ENCODE results near the gene MPRIP. TPM values are rescaled to one million over a fixed set of nuclear protein-coding genes. Genes with fewer than 3 reads are reported as not detected.
A peak's percentile ranks its signal among the peaks of the same experiment; 100 is the strongest.

Gene MPRIP
- total and polyA plus RNA-seq, 2 of the 13 experiments (the other 11 are each of a cell fraction or from before 2014, with no cell fraction given), result 50.2 to 52.4 TPM

GRCh38 chr17:17231621-17232302 is 189.5 kb downstream of the MPRIP start (continued):
- TF ChIP-seq HBP1 (CRISPR knock-in tag; IDR thresholded peaks at IDR 0.05; ENCODE audit: low read depth) (no peak), TAF15 (IDR thresholded peaks at IDR 0.05; ENCODE audit: low read depth, low read length, poor library complexity, severe bottlenecking) (no peak), MAFK (conservative IDR thresholded peaks at IDR 0.05 in 1 of 2, IDR thresholded peaks at IDR 0.05 in 1 of 2; ENCODE audit: low read length in 2 of 2) (no peak), SIX4 (CRISPR knock-in tag; IDR thresholded peaks at IDR 0.05) (no peak)
- TF ChIP-seq, protein P1, sequence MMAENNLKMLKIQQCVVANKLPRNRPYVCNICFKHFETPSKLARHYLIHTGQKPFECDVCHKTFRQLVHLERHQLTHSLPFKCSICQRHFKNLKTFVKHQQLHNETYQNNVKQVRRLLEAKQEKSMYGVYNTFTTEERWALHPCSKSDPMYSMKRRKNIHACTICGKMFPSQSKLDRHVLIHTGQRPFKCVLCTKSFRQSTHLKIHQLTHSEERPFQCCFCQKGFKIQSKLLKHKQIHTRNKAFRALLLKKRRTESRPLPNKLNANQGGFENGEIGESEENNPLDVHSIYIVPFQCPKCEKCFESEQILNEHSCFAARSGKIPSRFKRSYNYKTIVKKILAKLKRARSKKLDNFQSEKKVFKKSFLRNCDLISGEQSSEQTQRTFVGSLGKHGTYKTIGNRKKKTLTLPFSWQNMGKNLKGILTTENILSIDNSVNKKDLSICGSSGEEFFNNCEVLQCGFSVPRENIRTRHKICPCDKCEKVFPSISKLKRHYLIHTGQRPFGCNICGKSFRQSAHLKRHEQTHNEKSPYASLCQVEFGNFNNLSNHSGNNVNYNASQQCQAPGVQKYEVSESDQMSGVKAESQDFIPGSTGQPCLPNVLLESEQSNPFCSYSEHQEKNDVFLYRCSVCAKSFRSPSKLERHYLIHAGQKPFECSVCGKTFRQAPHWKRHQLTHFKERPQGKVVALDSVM (CRISPR knock-in tag; IDR thresholded peaks at IDR 0.05), result peak; percentile 90

DNA sequence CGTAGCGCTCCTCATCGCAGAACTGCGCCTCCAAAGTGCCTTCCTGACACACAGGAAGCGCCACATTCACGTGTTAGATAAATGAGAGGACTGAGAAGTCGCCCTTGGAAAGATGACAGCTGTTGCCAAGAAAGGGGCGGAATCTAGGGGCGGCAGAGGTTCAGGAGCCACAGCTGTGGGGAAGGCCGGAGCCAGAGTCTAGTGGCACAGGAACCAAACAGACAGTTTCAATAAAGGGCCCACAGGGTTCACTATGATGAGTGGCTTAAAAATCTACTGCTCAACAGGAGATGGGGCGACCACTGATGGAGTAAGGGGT is 190.0 kb downstream of the MPRIP start:
- Histone ChIP-seq H3K79me2 (ENCODE audit: insufficient read depth, low read length) (peaks cover 28% of the 10 kb centered on the region), H3K36me3 (replicated peaks in 1 of 2; ENCODE audit: control insufficient read depth in 1 of 2, insufficient read depth in 2 of 2, low read length in 2 of 2) (peaks cover 22 to 51% of the 10 kb centered on the region in 2 experiments), H2AFZ (ENCODE audit: low read length) (no peak overlapping the region), H3K27ac (ENCODE audit: extremely low read length, insufficient read depth, low read length) (peak overlapping the region; percentile 12), H3K9ac (ENCODE audit: insufficient read depth, low read depth, low read length) (no peak overlapping the region), H3K9me3 (ENCODE audit: low read length) (no peaks in the 10 kb centered on the region), H4K20me1 (ENCODE audit: insufficient read depth, low read length) (no peaks in the 10 kb centered on the region), H3K4me2 (ENCODE audit: low read depth, low read length) (no peak overlapping the region), H3K27me3 (ENCODE audit: control insufficient read depth in 1 of 2, insufficient read depth in 2 of 2, low read length in 2 of 2) (no peaks in the 10 kb centered on the region), H3K4me3 (replicated peaks in 1 of 3; ENCODE audit: insufficient read depth in 1 of 3, low read depth in 2 of 3, low read length in 3 of 3) (no peak overlapping the region), H3K4me1 (ENCODE audit: insufficient read depth, low read length) (peaks cover 46% of the 10 kb centered on the region)
- 95% methylated on average over 11 of the region's 11 CpGs for WGBS (ENCODE audit: low lambda C conversion rate)
- DNase-seq (ENCODE audit: low spot score) (no peak), ATAC-seq (no peak), FAIRE-seq (no peak)
- ChIA-PET POLR2A (no interaction called here), CTCF (ENCODE audit: low intra/inter-chr PET ratio, low total read pairs) (no interaction called here)
- BruUV-seq (replicated peaks), result no TSS peak
- TF ChIP-seq RAD51 (IDR thresholded peaks at IDR 0.05; ENCODE audit: borderline replicate concordance), result no peak
- TF ChIP-seq MED13 (CRISPR knock-in tag; IDR thresholded peaks at IDR 0.05), result no peak
- TF ChIP-seq ZNF703 (CRISPR knock-in tag; IDR thresholded peaks at IDR 0.05; ENCODE audit: borderline replicate concordance), result no peak
- TF ChIP-seq ZNF124 (CRISPR knock-in tag; IDR thresholded peaks at IDR 0.05), result no peak
- TF ChIP-seq THAP11 (CRISPR knock-in tag; IDR thresholded peaks at IDR 0.05), result no peak
- TF ChIP-seq ZBTB7B (CRISPR knock-in tag; IDR thresholded peaks at IDR 0.05), result no peak
- TF ChIP-seq TOE1 (CRISPR knock-in tag; IDR thresholded peaks at IDR 0.05), result no peak
- TF ChIP-seq, protein P2, sequence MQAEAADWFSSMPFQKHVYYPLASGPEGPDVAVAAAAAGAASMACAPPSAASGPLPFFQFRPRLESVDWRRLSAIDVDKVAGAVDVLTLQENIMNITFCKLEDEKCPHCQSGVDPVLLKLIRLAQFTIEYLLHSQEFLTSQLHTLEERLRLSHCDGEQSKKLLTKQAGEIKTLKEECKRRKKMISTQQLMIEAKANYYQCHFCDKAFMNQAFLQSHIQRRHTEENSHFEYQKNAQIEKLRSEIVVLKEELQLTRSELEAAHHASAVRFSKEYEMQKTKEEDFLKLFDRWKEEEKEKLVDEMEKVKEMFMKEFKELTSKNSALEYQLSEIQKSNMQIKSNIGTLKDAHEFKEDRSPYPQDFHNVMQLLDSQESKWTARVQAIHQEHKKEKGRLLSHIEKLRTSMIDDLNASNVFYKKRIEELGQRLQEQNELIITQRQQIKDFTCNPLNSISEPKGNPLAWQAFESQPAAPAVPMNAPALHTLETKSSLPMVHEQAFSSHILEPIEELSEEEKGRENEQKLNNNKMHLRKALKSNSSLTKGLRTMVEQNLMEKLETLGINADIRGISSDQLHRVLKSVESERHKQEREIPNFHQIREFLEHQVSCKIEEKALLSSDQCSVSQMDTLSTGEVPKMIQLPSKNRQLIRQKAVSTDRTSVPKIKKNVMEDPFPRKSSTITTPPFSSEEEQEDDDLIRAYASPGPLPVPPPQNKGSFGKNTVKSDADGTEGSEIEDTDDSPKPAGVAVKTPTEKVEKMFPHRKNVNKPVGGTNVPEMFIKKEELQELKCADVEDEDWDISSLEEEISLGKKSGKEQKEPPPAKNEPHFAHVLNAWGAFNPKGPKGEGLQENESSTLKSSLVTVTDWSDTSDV (CRISPR knock-in tag; IDR thresholded peaks at IDR 0.05), result no peak
- no peak for TF ChIP-seq TRIM24 (CRISPR knock-in tag; IDR thresholded peaks at IDR 0.05)
- TF ChIP-seq ZNF20 (CRISPR knock-in tag; IDR thresholded peaks at IDR 0.05), result no peak
- TF ChIP-seq ZSCAN12 (CRISPR knock-in tag; IDR thresholded peaks at IDR 0.05), result no peak
- TF ChIP-seq EHMT2 (IDR thresholded peaks at IDR 0.05; ENCODE audit: borderline replicate concordance, low read depth, low read length), result no peak
- TF ChIP-seq ZNF75D (CRISPR knock-in tag; IDR thresholded peaks at IDR 0.05; ENCODE audit: borderline replicate concordance), result no peak
- in situ Hi-C loops (cut with HindIII; ENCODE audit: extremely low pct_ligation_motif_present, low pct_unique_long_range_greater_than_20kb), result no loop called here
- intact Hi-C loops (cut with micrococcal nuclease; ENCODE audit: unreplicated experiment), result no loop called here
